SK-N-MC (cell line): Measurements from ENCODE around the gene NUDT1.

Source experiments
- EZH2 ChIP-seq: fragments of 200-600 bp; sonication (generic); IDR thresholded peaks from one replicate; pipeline ENCODE4 v1.6.1; 2017; ENCODE audit warnings: antibody characterized with exemption
- FOXP2 ChIP-seq: optimal IDR thresholded peaks from 2 replicates; pipeline ENCODE3; 2011; ENCODE audit warnings: mild to moderate bottlenecking, moderate library complexity; ENCODE audit not compliant: insufficient read depth; ENCODE audit errors: extremely low read length, control extremely low read depth
- POLR2AphosphoS5 ChIP-seq: IDR thresholded peaks from 2 replicates; pipeline ENCODE4 v1.6.1; 2012; ENCODE audit warnings: mild to moderate bottlenecking, low read depth, low read length, borderline replicate concordance

DNA sequence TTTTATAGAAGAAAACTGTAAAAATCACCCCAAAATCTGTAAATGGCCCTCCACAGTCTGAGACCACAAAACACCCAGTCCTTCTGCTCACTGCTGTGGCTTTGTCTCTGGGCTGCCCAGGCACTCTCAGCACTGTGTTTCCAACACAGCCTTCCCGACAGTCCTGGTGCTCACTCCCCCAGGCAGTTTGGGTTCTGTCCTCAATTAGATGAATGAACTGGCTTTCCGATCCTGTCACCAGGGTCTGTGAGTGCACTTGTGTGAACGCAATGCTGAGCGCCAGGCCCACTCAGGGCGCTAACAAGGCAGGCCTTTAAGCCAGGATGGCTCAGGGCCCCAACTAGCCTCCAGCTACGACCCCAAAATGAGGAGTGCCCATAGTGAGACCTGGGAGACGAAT is 12.6 kb upstream of the NUDT1 start:
- TF ChIP-seq POLR2AphosphoS5: no peak
- no peak for TF ChIP-seq EZH2
- no peak for TF ChIP-seq FOXP2
